Measurements from ENCODE around the gene PCYT1B.

The PCYT1B gene

DNA sequence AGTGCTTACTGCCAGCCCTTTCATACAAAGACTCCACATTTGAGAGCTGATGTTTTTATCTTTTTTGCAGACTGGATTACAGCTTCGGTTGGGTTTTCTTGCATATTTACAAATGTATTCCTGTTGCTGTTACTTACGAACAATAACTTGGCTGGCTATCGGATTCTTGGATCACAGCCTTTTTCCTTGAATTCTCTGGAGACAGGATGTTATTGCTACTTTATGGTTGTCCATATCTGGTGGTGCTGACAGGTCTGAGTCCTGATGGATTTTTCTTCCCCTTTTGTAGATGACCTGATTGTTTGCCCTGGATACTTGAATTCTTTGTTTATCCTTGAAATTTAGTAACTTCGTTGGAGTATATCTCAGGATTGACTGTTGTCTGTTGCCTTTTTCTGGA is 104.4 kb downstream of the PCYT1B start:
- Histone ChIP-seq H3K9me3 (ENCODE audit: insufficient read depth, low read depth, low read length) (no peaks in the 10 kb centered on the region), H2AFZ (ENCODE audit: low read length) (no peak overlapping the region), H3K4me2 (ENCODE audit: low read depth, low read length, poor library complexity, severe bottlenecking) (no peak overlapping the region), H3K4me3 (ENCODE audit: low read length, poor library complexity, severe bottlenecking) (no peak overlapping the region), H3K36me3 (ENCODE audit: insufficient read depth, low read length) (no peaks in the 10 kb centered on the region), H3K4me1 (ENCODE audit: insufficient read depth, low read length, poor library complexity, severe bottlenecking) (no peaks in the 10 kb centered on the region), H3K9ac (ENCODE audit: low read depth, low read length, poor library complexity, severe bottlenecking) (no peak overlapping the region), H3K27me3 (ENCODE audit: insufficient read depth, low read length, poor library complexity, severe bottlenecking) (no peaks in the 10 kb centered on the region), H3F3A (ENCODE audit: low read depth) (no peaks in the 10 kb centered on the region), H3K79me2 (ENCODE audit: insufficient read depth, low read length) (no peaks in the 10 kb centered on the region), H4K20me1 (ENCODE audit: insufficient read depth, low read length, poor library complexity, severe bottlenecking) (no peaks in the 10 kb centered on the region), H3K9me2 (replicated peaks; ENCODE audit: low read depth, low read length) (no peaks in the 10 kb centered on the region)
- TF ChIP-seq EZH2phosphoT487 (IDR thresholded peaks at IDR 0.05; ENCODE audit: borderline replicate concordance): no peak
- TF ChIP-seq CTCF (conservative IDR thresholded peaks at IDR 0.05; ENCODE audit: low read length): no peak

DNA sequence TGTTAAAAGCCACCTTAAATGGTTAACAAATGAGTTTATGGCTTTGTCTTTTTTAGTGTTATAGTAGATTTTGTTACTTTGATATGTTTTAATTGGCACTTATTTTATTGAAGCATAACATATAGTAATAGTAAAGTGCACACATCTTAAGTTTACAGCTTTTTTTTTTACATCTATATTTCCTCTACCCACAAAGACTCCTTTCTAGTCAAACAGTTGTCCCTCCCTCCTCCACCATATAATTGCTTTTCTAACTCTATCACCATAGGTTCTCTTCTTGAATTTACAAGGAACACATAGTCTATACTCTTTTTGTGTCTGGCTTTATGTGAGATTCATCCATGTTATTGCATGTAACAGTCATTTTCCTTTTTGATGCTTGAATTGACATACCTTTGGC is 110.6 kb downstream of the PCYT1B start:
- Histone ChIP-seq H3K4me2 (ENCODE audit: low read depth, low read length, poor library complexity, severe bottlenecking) (no peak overlapping the region), H3K36me3 (ENCODE audit: insufficient read depth, low read length) (peaks cover 11% of the 10 kb centered on the region; the same call in 1 of the 2 replicates), H4K20me1 (ENCODE audit: insufficient read depth, low read length, poor library complexity, severe bottlenecking) (no peaks in the 10 kb centered on the region), H3K9ac (ENCODE audit: low read depth, low read length, poor library complexity, severe bottlenecking) (no peak overlapping the region), H3K4me3 (ENCODE audit: low read length, poor library complexity, severe bottlenecking) (no peak overlapping the region), H3K79me2 (ENCODE audit: insufficient read depth, low read length) (no peaks in the 10 kb centered on the region), H3K9me3 (ENCODE audit: insufficient read depth, low read depth, low read length) (no peaks in the 10 kb centered on the region), H3F3A (ENCODE audit: low read depth) (no peaks in the 10 kb centered on the region), H3K4me1 (ENCODE audit: insufficient read depth, low read length, poor library complexity, severe bottlenecking) (no peaks in the 10 kb centered on the region), H3K9me2 (replicated peaks; ENCODE audit: low read depth, low read length) (no peaks in the 10 kb centered on the region), H3K27me3 (ENCODE audit: insufficient read depth, low read length, poor library complexity, severe bottlenecking) (no peaks in the 10 kb centered on the region), H2AFZ (ENCODE audit: low read length) (no peak overlapping the region)
- TF ChIP-seq EZH2phosphoT487 (IDR thresholded peaks at IDR 0.05; ENCODE audit: borderline replicate concordance) (no peak), CTCF (conservative IDR thresholded peaks at IDR 0.05; ENCODE audit: low read length) (no peak)

DNA sequence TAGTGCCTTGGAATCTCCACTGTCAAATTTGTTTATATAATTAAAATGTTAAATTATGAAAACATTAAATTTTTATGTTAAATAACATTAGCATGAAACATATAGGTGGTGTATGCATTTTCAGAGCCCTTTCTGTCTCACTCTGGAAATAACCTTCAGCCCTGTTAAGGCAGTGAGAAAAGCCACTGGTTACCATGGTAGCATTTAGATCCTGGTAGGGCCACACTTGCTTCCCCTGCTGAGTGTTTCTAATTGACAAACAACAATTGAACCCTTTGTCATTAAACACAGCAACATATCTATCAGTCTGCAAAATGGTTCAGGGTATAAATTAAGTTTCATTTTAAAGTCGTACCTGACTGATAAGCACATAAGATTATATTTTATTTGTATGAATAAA is 118.5 kb downstream of the PCYT1B start:
- Histone ChIP-seq H3K4me1 (ENCODE audit: insufficient read depth, low read length, poor library complexity, severe bottlenecking) (no peaks in the 10 kb centered on the region), H3K9me3 (ENCODE audit: insufficient read depth, low read depth, low read length) (no peaks in the 10 kb centered on the region), H3K9ac (ENCODE audit: low read depth, low read length, poor library complexity, severe bottlenecking) (no peak overlapping the region), H3K27me3 (ENCODE audit: insufficient read depth, low read length, poor library complexity, severe bottlenecking) (no peaks in the 10 kb centered on the region), H3K36me3 (ENCODE audit: insufficient read depth, low read length) (peaks cover 28% of the 10 kb centered on the region; the same call in 1 of the 2 replicates), H3K4me3 (ENCODE audit: low read length, poor library complexity, severe bottlenecking) (no peak overlapping the region), H3K9me2 (replicated peaks; ENCODE audit: low read depth, low read length) (no peaks in the 10 kb centered on the region), H3K4me2 (ENCODE audit: low read depth, low read length, poor library complexity, severe bottlenecking) (no peak overlapping the region), H4K20me1 (ENCODE audit: insufficient read depth, low read length, poor library complexity, severe bottlenecking) (no peaks in the 10 kb centered on the region), H3F3A (ENCODE audit: low read depth) (no peaks in the 10 kb centered on the region), H3K79me2 (ENCODE audit: insufficient read depth, low read length) (no peaks in the 10 kb centered on the region), H2AFZ (ENCODE audit: low read length) (no peak overlapping the region)
- TF ChIP-seq CTCF (conservative IDR thresholded peaks at IDR 0.05; ENCODE audit: low read length) (no peak), EZH2phosphoT487 (IDR thresholded peaks at IDR 0.05; ENCODE audit: borderline replicate concordance) (no peak)

All from Loucy (cell line).